ENCODE results near the gene SSRP1.

Gene SSRP1

GRCh38 chr11:57359896-57360690 is 24.4 kb upstream of the SSRP1 start:
- DNase-seq, result no peak

GRCh38 chr11:57359396-57359795 is 23.7 kb upstream of the SSRP1 start:
- DNase-seq, result no peak

GRCh38 chr11:57358991-57359390 is 23.3 kb upstream of the SSRP1 start:
- peak in 1 of 4 experiments; percentile 41 for DNase-seq

GRCh38 chr11:57358543-57358961 is 22.9 kb upstream of the SSRP1 start:
- peak; percentile 51 to 79 (median 56) for DNase-seq

- DNase-seq, result peak in 3 of 4 experiments; percentile 25 to 60 (median 53)
Measured at GRCh38 chr11:57357856-57358255, 22.2 kb upstream of the SSRP1 start.

- no peak for DNase-seq
Measured at GRCh38 chr11:57357310-57357709, 21.6 kb upstream of the SSRP1 start.

- peak; percentile 35 to 73 (median 58) for DNase-seq
Measured at GRCh38 chr11:57356268-57356667, 20.6 kb upstream of the SSRP1 start.

- DNase-seq, result peak; percentile 47 to 77 (median 72)
Measured at GRCh38 chr11:57354699-57355098, 19.0 kb upstream of the SSRP1 start.

- peak; percentile 50 to 77 (median 68) for DNase-seq
Measured at GRCh38 chr11:57353852-57354251, 18.2 kb upstream of the SSRP1 start.

- no peak for DNase-seq
Measured at GRCh38 chr11:57353446-57353845, 17.8 kb upstream of the SSRP1 start.

GRCh38 chr11:57353036-57353435 is 17.3 kb upstream of the SSRP1 start:
- DNase-seq, result no peak

- peak; percentile 58 to 80 (median 70) for DNase-seq
Measured at GRCh38 chr11:57349491-57350274, 14.0 kb upstream of the SSRP1 start.

- DNase-seq, result no peak
Measured at GRCh38 chr11:57348636-57349313, 13.1 kb upstream of the SSRP1 start.

GRCh38 chr11:57348052-57348451 is 12.4 kb upstream of the SSRP1 start:
- DNase-seq, result no peak

- no peak for DNase-seq
Measured at GRCh38 chr11:57347336-57347735, 11.6 kb upstream of the SSRP1 start.

- DNase-seq, result peak; percentile 77 to 88 (median 85)
Measured at GRCh38 chr11:57345555-57346211, 10.0 kb upstream of the SSRP1 start.

GRCh38 chr11:57344826-57345225 is 9.1 kb upstream of the SSRP1 start:
- no peak for DNase-seq

GRCh38 chr11:57343825-57344224 is 8.1 kb upstream of the SSRP1 start:
- DNase-seq, result no peak

- no peak for DNase-seq
Measured at GRCh38 chr11:57342702-57343101, 7.0 kb upstream of the SSRP1 start.

- no peak for DNase-seq
Measured at GRCh38 chr11:57341250-57341808, 5.6 kb upstream of the SSRP1 start.

GRCh38 chr11:57340039-57340615 is 4.4 kb upstream of the SSRP1 start:
- no peak for DNase-seq

- DNase-seq, result no peak
Measured at GRCh38 chr11:57339328-57339727, 3.6 kb upstream of the SSRP1 start.
